H1 (cell line): ENCODE data around the gene ATP8B2. TPM values are rescaled to one million over a fixed set of nuclear protein-coding genes. Genes with fewer than 3 reads are reported as not detected.

Experiments
- CTCF ChIA-PET: fragments of 300-600 bp; sonication (Branson Sonifier 250); formaldehyde crosslinking; loops from one replicate; lab custom pipeline; 2021; ENCODE audit not compliant: partially characterized antibody; lab: Charles Lee
- POLR2A ChIA-PET: fragments of 300-600 bp; sonication (Branson Sonifier 250); formaldehyde crosslinking; loops from one replicate; lab custom pipeline; 2021; ENCODE audit warnings: inconsistent platforms; ENCODE audit not compliant: partially characterized antibody; lab: Charles Lee
- DNase-seq, 2 experiments: peaks; one replicate each; pipeline versions ENCODE4 v3.0.0 to v3.0.0-alpha.2; 2010 to 2022; ENCODE audit warnings: low spot score in 2 of 2, low read depth in 1 of 2, mixed read lengths in 1 of 2
- FAIRE-seq: peaks from 2 replicates; lab custom pipeline; 2011; peaks lifted over from hg19 to GRCh38; lab: Jason Lieb, UNC
- H2AFZ ChIP-seq: 2 replicates; pipeline ENCODE4 v1.8.1; 2012; ENCODE audit warnings: low read length, inconsistent platforms
- H2AK5ac ChIP-seq: 2 replicates; pipeline ENCODE4 v1.6.1; 2013; ENCODE audit warnings: low read depth, low read length
- H2BK120ac ChIP-seq: replicated peaks from 2 replicates; pipeline ENCODE3; 2013; ENCODE audit warnings: low read depth, low read length, inconsistent platforms
- H2BK12ac ChIP-seq: 2 replicates; pipeline ENCODE4 v1.6.1; 2013; ENCODE audit warnings: low read depth, low read length
- H2BK15ac ChIP-seq: 2 replicates; pipeline ENCODE4 v1.6.1; 2013; ENCODE audit warnings: low read length
- H2BK20ac ChIP-seq: 2 replicates; pipeline ENCODE4 v1.6.1; 2013; ENCODE audit warnings: low read length
- H2BK5ac ChIP-seq: 2 replicates; pipeline ENCODE4 v1.6.1; 2013; ENCODE audit warnings: low read depth, low read length
- H3K14ac ChIP-seq: 2 replicates; pipeline ENCODE4 v1.6.1; 2013; ENCODE audit warnings: inconsistent platforms; ENCODE audit not compliant: insufficient read length
- H3K18ac ChIP-seq: 2 replicates; pipeline ENCODE4 v1.6.1; 2013; ENCODE audit warnings: low read length; ENCODE audit errors: extremely low read depth
- H3K23ac ChIP-seq: 2 replicates; pipeline ENCODE4 v1.6.1; 2013; ENCODE audit warnings: inconsistent platforms; ENCODE audit not compliant: insufficient read length
- H3K23me2 ChIP-seq: 2 replicates; pipeline ENCODE4 v1.6.1; 2013; ENCODE audit warnings: low read depth, low read length
- H3K27ac ChIP-seq: 2 replicates; pipeline ENCODE4 v1.6.1; 2011; ENCODE audit warnings: low read depth, low read length, inconsistent platforms
- H3K27me3 ChIP-seq, 4 experiments: replicated peaks in 1 of 4; 1 replicate in 1 of 4; 2 replicates in 3 of 4; pipeline versions ENCODE4 v1.6.1 to v1.8.1; 2011 to 2013; ENCODE audit warnings: low read length in 3 of 4, mild to moderate bottlenecking in 3 of 4, inconsistent platforms in 2 of 4, mixed read lengths in 2 of 4, moderate library complexity in 1 of 4; ENCODE audit not compliant: control insufficient read depth in 3 of 4, insufficient read depth in 3 of 4; ENCODE audit errors: extremely low read depth in 1 of 4
- H3K36me3 ChIP-seq, 4 experiments: 2 replicates each; pipeline versions ENCODE4 v1.6.1 to v1.8.1; 2011 to 2013; ENCODE audit warnings: mild to moderate bottlenecking in 4 of 4, low read length in 3 of 4, moderate library complexity in 2 of 4, control low read depth in 1 of 4, inconsistent platforms in 1 of 4; ENCODE audit not compliant: insufficient read depth in 4 of 4, control insufficient read depth in 2 of 4
- H3K4ac ChIP-seq: replicated peaks from 2 replicates; pipeline ENCODE3; 2013; ENCODE audit warnings: low read length, low read depth, mixed read lengths, inconsistent platforms; ENCODE audit not compliant: insufficient read length
- H3K4me1 ChIP-seq, 4 experiments: replicated peaks in 1 of 4; 1 replicate in 1 of 4; 2 replicates in 3 of 4; pipeline versions ENCODE4 v1.6.1 to v1.8.1; 2011 to 2013; ENCODE audit warnings: low read length in 3 of 4, inconsistent platforms in 2 of 4, mixed read lengths in 1 of 4; ENCODE audit not compliant: insufficient read depth in 4 of 4, control insufficient read depth in 3 of 4
- H3K4me2 ChIP-seq, 2 experiments: 2 replicates each; pipeline versions ENCODE4 v1.6.1 to v1.8.1; 2011 to 2013; ENCODE audit warnings: low read depth in 2 of 2, low read length in 2 of 2, control low read depth in 1 of 2, inconsistent platforms in 1 of 2, mild to moderate bottlenecking in 1 of 2; ENCODE audit not compliant: insufficient read depth in 1 of 2
- H3K4me3 ChIP-seq, 4 experiments: fragments of 200-600, 300-600 bp in 1 of 4; sonication (generic), shearing (Covaris generic), sonication (Bioruptor Twin) in 1 of 4; 2 replicates each; pipeline versions ENCODE4 v1.5.1 to v1.8.1; 2011 to 2016; ENCODE audit warnings: low read length in 4 of 4, low read depth in 3 of 4, control low read depth in 2 of 4, inconsistent platforms in 2 of 4, mild to moderate bottlenecking in 2 of 4, mixed read lengths in 1 of 4, moderate library complexity in 1 of 4; ENCODE audit not compliant: insufficient read depth in 2 of 4; ENCODE audit errors: extremely low read depth in 1 of 4
- H3K56ac ChIP-seq: replicated peaks from 2 replicates; pipeline ENCODE3; 2013; ENCODE audit warnings: low read depth, mild to moderate bottlenecking, mixed read lengths, low read length, inconsistent platforms; ENCODE audit not compliant: insufficient read length
- H3K79me1 ChIP-seq: 2 replicates; pipeline ENCODE4 v1.6.1; 2013; ENCODE audit warnings: low read depth, low read length, control low read depth
- H3K79me2 ChIP-seq, 2 experiments: 2 replicates each; pipeline versions ENCODE4 v1.6.1 to v1.8.1; 2012 to 2013; ENCODE audit warnings: low read length in 2 of 2, mild to moderate bottlenecking in 2 of 2, inconsistent platforms in 1 of 2; ENCODE audit not compliant: insufficient read depth in 2 of 2, control insufficient read depth in 1 of 2
- H3K9ac ChIP-seq, 4 experiments: replicated peaks in 1 of 4; 1 replicate in 1 of 4; 2 replicates in 3 of 4; pipeline versions ENCODE4 v1.6.1 to v1.8.1; 2011 to 2013; ENCODE audit warnings: low read depth in 3 of 4, low read length in 3 of 4, control low read depth in 2 of 4, mild to moderate bottlenecking in 2 of 4, moderate library complexity in 2 of 4, inconsistent platforms in 1 of 4; ENCODE audit errors: extremely low read depth in 1 of 4
- H3K9me3 ChIP-seq, 2 experiments: 2 replicates each; pipeline versions ENCODE4 v1.6.1 to v1.8.1; 2012 to 2013; ENCODE audit warnings: mild to moderate bottlenecking in 2 of 2, moderate library complexity in 2 of 2, control low read depth in 1 of 2, inconsistent platforms in 1 of 2, low read depth in 1 of 2, low read length in 1 of 2, mixed read lengths in 1 of 2; ENCODE audit not compliant: insufficient read depth in 2 of 2
- H4K20me1 ChIP-seq, 2 experiments: replicated peaks in 1 of 2; 2 replicates each; pipeline versions ENCODE3 to v1.8.1; 2011 to 2013; ENCODE audit warnings: inconsistent platforms in 2 of 2, low read length in 2 of 2, mild to moderate bottlenecking in 1 of 2; ENCODE audit not compliant: insufficient read depth in 2 of 2, control insufficient read depth in 1 of 2
- H4K5ac ChIP-seq: 2 replicates; pipeline ENCODE4 v1.6.1; 2013; ENCODE audit warnings: low read length, low read depth, mixed read lengths, inconsistent platforms; ENCODE audit not compliant: insufficient read length
- H4K8ac ChIP-seq: 2 replicates; pipeline ENCODE4 v1.8.0; 2013; ENCODE audit warnings: mild to moderate bottlenecking, moderate library complexity, low read length, inconsistent platforms; ENCODE audit not compliant: insufficient read depth; ENCODE audit errors: extremely low read depth
- H4K91ac ChIP-seq: replicated peaks from 2 replicates; pipeline ENCODE3; 2013; ENCODE audit warnings: low read length, mixed read lengths, inconsistent platforms; ENCODE audit not compliant: insufficient read length
- RAD21 ChIP-seq, 2 experiments: IDR thresholded peaks in 1 of 2; conservative IDR thresholded peaks in 1 of 2; 2 replicates each; pipeline ENCODE4 v1.6.1; 2011; ENCODE audit warnings: low read depth in 2 of 2, low read length in 2 of 2, improper control_type of control experiment in 1 of 2, inconsistent platforms in 1 of 2, mild to moderate bottlenecking in 1 of 2, moderate library complexity in 1 of 2
- WGBS, 2 experiments: shearing (Covaris generic) in 1 of 2; methylation state at CpG; one replicate each; pipeline versions ENCODE4 v1.1.6 to v1.1.7; 2013 to 2015; ENCODE audit warnings: low lambda C conversion rate in 2 of 2, mixed read lengths in 2 of 2, inconsistent platforms in 1 of 2, low coverage in 1 of 2, missing lambda C conversion rate in 1 of 2; ENCODE audit not compliant: insufficient replicate concordance in 2 of 2, insufficient coverage in 1 of 2, insufficient read length in 1 of 2; ENCODE audit errors: extremely low coverage in 1 of 2, missing lambda C conversion rate in 1 of 2; 5-methylcytosine and 5-hydroxymethylcytosine counted together
- polyA plus RNA-seq, 7 experiments: library from polyadenylated mRNA; depleted of rRNA in 3 of 7; stranded (reverse) in 5 of 7; unstranded in 2 of 7; fragments of >200 nt in 5 of 7; fragments of 200-250 nt in 2 of 7; gene quantifications; 1 replicate in 5 of 7; 2 replicates in 1 of 7; 4 replicates in 1 of 7; pipeline versions ENCODE4 v1.2.1 to v1.2.3, GENCODE V29; 2011 to 2013; ENCODE audit warnings: missing spikeins in 2 of 7, mixed read lengths in 2 of 7
- total RNA-seq: library from RNA; stranded (reverse); fragmentation: NEBNext Ultra II Directional; extraction: Animal tissue kit (Norgen Biotek cat#: 25700); gene quantifications from 2 replicates; pipeline ENCODE4 v1.2.1, GENCODE V29; 2021

The ATP8B2 gene
- total and polyA plus RNA-seq, 2 of the 8 experiments (the other 6 are each of a cell fraction or from before 2014, with no cell fraction given) = 61.4 to 70.1 TPM

- POLR2A ChIA-PET = interaction anchor here (0.8 kb wide), 1 partner anchor 18 kb away, joined by 3 read pairs; no protein-coding TSS in a partner anchor
- CTCF ChIA-PET = interaction anchor here (0.9 to 3.4 kb wide), 6 partner anchors 15 to 148 kb away, joined by 3 to 9 read pairs (median 5); partner anchors contain the start of gene AQP10
- DNase-seq = no peak
- TF ChIP-seq RAD21 (IDR thresholded peaks at IDR 0.05 in 1 of 2, conservative IDR thresholded peaks at IDR 0.05 in 1 of 2; ENCODE audit: low read depth in 2 of 2, low read length in 2 of 2) = no peak
Measured at GRCh38 chr1:154306151-154306550, 19.2 kb upstream of the ATP8B2 start.

More at GRCh38 chr1:154306151-154306550, 19.2 kb upstream of the ATP8B2 start:
- Histone ChIP-seq H3K36me3 (no peaks in the 10 kb centered on the region), H3K27ac (no peak overlapping the region), H3K56ac (no peak overlapping the region), H3K4me2 (no peak overlapping the region), H4K20me1 (no peaks in the 10 kb centered on the region), H2BK120ac (no peak overlapping the region), H3K27me3 (no peaks in the 10 kb centered on the region), H3K18ac (no peak overlapping the region), H3K9me3 (no peaks in the 10 kb centered on the region), H3K4me1 (no peaks in the 10 kb centered on the region), H3K23ac (no peak overlapping the region), H2BK5ac (no peak overlapping the region), H3K4ac (no peak overlapping the region), H3K79me1 (no peaks in the 10 kb centered on the region), H4K8ac (no peak overlapping the region), H2BK12ac (no peak overlapping the region), H3K14ac (no peak overlapping the region), H4K5ac (no peak overlapping the region), H4K91ac (no peak overlapping the region), H2BK20ac (no peak overlapping the region), H2BK15ac (no peak overlapping the region), H3K23me2 (no peaks in the 10 kb centered on the region), H2AK5ac (no peak overlapping the region), H3K9ac (no peak overlapping the region; a peak in 1 of 7 replicates), H2AFZ (no peak overlapping the region), H3K79me2 (no peaks in the 10 kb centered on the region), H3K4me3 (no peak overlapping the region)
- no peak for FAIRE-seq
- 94% methylated on average over 3 of the region's 3 CpGs; no CpG with 5 or more reads in 1 of the 2 experiments for WGBS, 2 experiments
